SJCRH30 (cell line): Measurements from ENCODE around the gene DGKG. TPM values are rescaled to one million over a fixed set of nuclear protein-coding genes. Genes with fewer than 3 reads are reported as not detected.

Source experiments
- DNase-seq, 2 experiments: peaks; one replicate each; pipeline ENCODE4 v3.0.0-alpha.2; 2015 to 2020
- H3K27ac ChIP-seq: fragments of 250-450 bp; sonication (Bioruptor Pico); 2 replicates; pipeline ENCODE4 v1.5.1; 2020; ENCODE audit warnings: mild to moderate bottlenecking, moderate library complexity
- H3K27me3 ChIP-seq: fragments of 250-450 bp; sonication (Bioruptor Pico); 2 replicates; pipeline ENCODE4 v1.5.1; 2020; ENCODE audit warnings: mild to moderate bottlenecking, moderate library complexity
- H3K36me3 ChIP-seq: fragments of 250-450 bp; sonication (Bioruptor Pico); 2 replicates; pipeline ENCODE4 v1.5.1; 2020; ENCODE audit warnings: mild to moderate bottlenecking, moderate library complexity
- H3K4me1 ChIP-seq: fragments of 250-450 bp; sonication (Bioruptor Pico); 2 replicates; pipeline ENCODE4 v1.5.1; 2020; ENCODE audit warnings: mild to moderate bottlenecking, moderate library complexity
- H3K4me3 ChIP-seq: fragments of 250-450 bp; sonication (Bioruptor Pico); 2 replicates; pipeline ENCODE4 v1.5.1; 2020; ENCODE audit warnings: mild to moderate bottlenecking, moderate library complexity
- H3K9me3 ChIP-seq: fragments of 250-450 bp; sonication (Bioruptor Pico); replicated peaks from 2 replicates; pipeline ENCODE4 v1.5.1; 2020; ENCODE audit warnings: mild to moderate bottlenecking, moderate library complexity
- total RNA-seq: library from RNA; depleted of rRNA; stranded (reverse); fragments of >200 nt; shearing (Covaris generic); gene quantifications from 2 replicates; pipeline ENCODE4 v1.2.3, GENCODE V29; 2014

The DGKG gene
- total RNA-seq, 1 experiment from 2014 or later: 0.08 TPM

GRCh38 chr3:186214670-186215069 is 147.4 kb downstream of the DGKG start:
- DNase-seq: no peak
- Histone ChIP-seq H3K27ac (no peak overlapping the region), H3K4me1 (peaks cover 42% of the 10 kb centered on the region), H3K36me3 (no peaks in the 10 kb centered on the region), H3K27me3 (no peaks in the 10 kb centered on the region), H3K9me3 (no peaks in the 10 kb centered on the region), H3K4me3 (no peak overlapping the region)

- Histone ChIP-seq H3K4me1 (peaks cover 41% of the 10 kb centered on the region), H3K27me3 (no peaks in the 10 kb centered on the region), H3K36me3 (no peaks in the 10 kb centered on the region), H3K9me3 (no peaks in the 10 kb centered on the region), H3K27ac (no peak overlapping the region), H3K4me3 (no peak overlapping the region)
- no peak for DNase-seq
Observed at GRCh38 chr3:186213946-186214345, 148.1 kb downstream of the DGKG start.

- no peaks in the 10 kb centered on the region for H3K36me3 ChIP-seq
- peaks cover 29% of the 10 kb centered on the region for H3K4me1 ChIP-seq
- H3K27ac ChIP-seq: no peak overlapping the region
- no peaks in the 10 kb centered on the region for H3K27me3 ChIP-seq
- H3K9me3 ChIP-seq: no peaks in the 10 kb centered on the region
- no peak for DNase-seq
- H3K4me3 ChIP-seq: no peak overlapping the region
Observed at GRCh38 chr3:186212611-186213010, 149.4 kb downstream of the DGKG start.

- Histone ChIP-seq H3K4me3 (peak overlapping the region; percentile 45; the same call in 1 of the 2 replicates), H3K36me3 (no peaks in the 10 kb centered on the region), H3K9me3 (no peaks in the 10 kb centered on the region), H3K27me3 (no peaks in the 10 kb centered on the region), H3K27ac (peak overlapping the region; percentile 76), H3K4me1 (peaks cover 18% of the 10 kb centered on the region)
- DNase-seq: no peak
Observed at GRCh38 chr3:186210852-186211500, 151.1 kb downstream of the DGKG start.

- peak overlapping the region; percentile 76 for H3K27ac ChIP-seq
- DNase-seq: peak; percentile 90
- no peaks in the 10 kb centered on the region for H3K27me3 ChIP-seq
- no peaks in the 10 kb centered on the region for H3K36me3 ChIP-seq
- H3K9me3 ChIP-seq: no peaks in the 10 kb centered on the region
- H3K4me1 ChIP-seq: peaks cover 18% of the 10 kb centered on the region
- H3K4me3 ChIP-seq: peak overlapping the region; percentile 45
Observed at GRCh38 chr3:186209810-186210752, 152.0 kb downstream of the DGKG start.

GRCh38 chr3:186208296-186208989 is 153.6 kb downstream of the DGKG start:
- H3K4me3 ChIP-seq: no peak overlapping the region
- H3K27ac ChIP-seq: no peak overlapping the region
- no peak for DNase-seq
- no peaks in the 10 kb centered on the region for H3K36me3 ChIP-seq
- peaks cover 16% of the 10 kb centered on the region for H3K4me1 ChIP-seq
- no peaks in the 10 kb centered on the region for H3K27me3 ChIP-seq
- H3K9me3 ChIP-seq: no peaks in the 10 kb centered on the region

- H3K4me3 ChIP-seq: no peak overlapping the region
- peaks cover 16% of the 10 kb centered on the region for H3K4me1 ChIP-seq
- no peak overlapping the region for H3K27ac ChIP-seq
- H3K9me3 ChIP-seq: no peaks in the 10 kb centered on the region
- H3K27me3 ChIP-seq: no peaks in the 10 kb centered on the region
- no peak for DNase-seq
- no peaks in the 10 kb centered on the region for H3K36me3 ChIP-seq
Observed at GRCh38 chr3:186207515-186207914, 154.5 kb downstream of the DGKG start.

- Histone ChIP-seq H3K36me3 (no peaks in the 10 kb centered on the region), H3K4me1 (no peaks in the 10 kb centered on the region), H3K27me3 (no peaks in the 10 kb centered on the region), H3K27ac (no peak overlapping the region), H3K9me3 (no peaks in the 10 kb centered on the region), H3K4me3 (no peak overlapping the region)
- DNase-seq: no peak
Observed at GRCh38 chr3:186200726-186201125, 161.3 kb downstream of the DGKG start.

GRCh38 chr3:186198442-186198841 is 163.6 kb downstream of the DGKG start:
- Histone ChIP-seq H3K27ac (no peak overlapping the region), H3K4me1 (no peaks in the 10 kb centered on the region), H3K36me3 (no peaks in the 10 kb centered on the region), H3K27me3 (no peaks in the 10 kb centered on the region), H3K4me3 (no peak overlapping the region), H3K9me3 (no peaks in the 10 kb centered on the region)
- DNase-seq: no peak

- no peaks in the 10 kb centered on the region for H3K4me1 ChIP-seq
- H3K27ac ChIP-seq: no peak overlapping the region
- H3K27me3 ChIP-seq: no peaks in the 10 kb centered on the region
- no peak overlapping the region for H3K4me3 ChIP-seq
- no peak for DNase-seq
- H3K36me3 ChIP-seq: no peaks in the 10 kb centered on the region
- H3K9me3 ChIP-seq: no peaks in the 10 kb centered on the region
Observed at GRCh38 chr3:186194451-186194811, 167.6 kb downstream of the DGKG start.

GRCh38 chr3:186193534-186194450 is 168.2 kb downstream of the DGKG start:
- H3K27ac ChIP-seq: no peak overlapping the region
- no peak overlapping the region for H3K4me3 ChIP-seq
- DNase-seq: no peak
- no peaks in the 10 kb centered on the region for H3K27me3 ChIP-seq
- H3K4me1 ChIP-seq: no peaks in the 10 kb centered on the region
- no peaks in the 10 kb centered on the region for H3K9me3 ChIP-seq
- no peaks in the 10 kb centered on the region for H3K36me3 ChIP-seq

- H3K4me3 ChIP-seq: no peak overlapping the region
- H3K4me1 ChIP-seq: no peaks in the 10 kb centered on the region
- no peaks in the 10 kb centered on the region for H3K9me3 ChIP-seq
- H3K27me3 ChIP-seq: no peaks in the 10 kb centered on the region
- H3K27ac ChIP-seq: no peak overlapping the region
- no peak for DNase-seq
- H3K36me3 ChIP-seq: no peaks in the 10 kb centered on the region
Observed at GRCh38 chr3:186192823-186193222, 169.2 kb downstream of the DGKG start.

- DNase-seq: no peak
- H3K9me3 ChIP-seq: no peaks in the 10 kb centered on the region
- no peaks in the 10 kb centered on the region for H3K4me1 ChIP-seq
- no peak overlapping the region for H3K4me3 ChIP-seq
- H3K36me3 ChIP-seq: no peaks in the 10 kb centered on the region
- H3K27ac ChIP-seq: no peak overlapping the region
- H3K27me3 ChIP-seq: no peaks in the 10 kb centered on the region
Observed at GRCh38 chr3:186189492-186189891, 172.5 kb downstream of the DGKG start.
